ENCODE data around the gene SNAP23.

- TF ChIP-seq CTCF (IDR thresholded peaks at IDR 0.05; ENCODE audit: poor library complexity, severe bottlenecking), result no peak
- no peak for TF ChIP-seq TAF1 (IDR thresholded peaks at IDR 0.05; ENCODE audit: low read depth)
- TF ChIP-seq POLR2AphosphoS5 (IDR thresholded peaks at IDR 0.05), result no peak
- no peak for TF ChIP-seq REST (IDR thresholded peaks at IDR 0.05; ENCODE audit: borderline replicate concordance)
Observed at GRCh38 chr15:42499858-42500609, 4.6 kb downstream of the SNAP23 start.
